ENCODE results near the gene DLG4. TPM values are rescaled to one million over a fixed set of nuclear protein-coding genes. Genes with fewer than 3 reads are reported as not detected.

DLG4 gene
- total RNA-seq, 1 experiment from 2014 or later = 38.3 TPM

GRCh38 chr17:7177954-7178477 lies 41.6 kb downstream of the DLG4 start:
- H4K91ac ChIP-seq (ENCODE audit: insufficient read length, low read depth, low read length) = no peak overlapping the region
- H2BK12ac ChIP-seq (ENCODE audit: insufficient read length, low read depth, low read length) = no peak overlapping the region
- no peak overlapping the region for H2BK5ac ChIP-seq (ENCODE audit: insufficient read length, low read length)
- H3K14ac ChIP-seq (ENCODE audit: insufficient read depth, low read length) = no peak overlapping the region
- H3K79me2 ChIP-seq (ENCODE audit: insufficient read depth, low read length) = no peaks in the 10 kb centered on the region
- no peak overlapping the region for H2AK5ac ChIP-seq (ENCODE audit: insufficient read length, low read length)
- no peak overlapping the region for H2BK15ac ChIP-seq (ENCODE audit: low read depth, low read length)
- no peak overlapping the region for H4K8ac ChIP-seq (replicated peaks; ENCODE audit: insufficient read length, low read depth, low read length)
- H3K23me2 ChIP-seq (ENCODE audit: insufficient read length, low read depth, low read length, poor library complexity, severe bottlenecking) = peaks cover 16% of the 10 kb centered on the region
- H2BK20ac ChIP-seq (ENCODE audit: low read depth, low read length, poor library complexity, severe bottlenecking) = no peak overlapping the region
- H3K4ac ChIP-seq (ENCODE audit: low read depth, low read length) = no peak overlapping the region
- peak overlapping the region; percentile 13 for H3K18ac ChIP-seq (ENCODE audit: insufficient read length, low read depth, low read length)
- H3K36me3 Mint-ChIP-seq (ENCODE audit: insufficient read depth in 1 of 3, low read depth in 3 of 3) = no peaks in the 10 kb centered on the region
- H2BK120ac ChIP-seq (ENCODE audit: low read depth, low read length, poor library complexity, severe bottlenecking) = no peak overlapping the region
- peak overlapping the region; percentile 91 for H3K4me2 ChIP-seq (ENCODE audit: insufficient read depth, insufficient read length, low read length)
- TF ChIP-seq CTCF (conservative IDR thresholded peaks at IDR 0.05) = no peak
- peak overlapping the region in 1 of 3 experiments; percentile 85; a peak in 2 of 7 replicates for H3K27ac Mint-ChIP-seq
- H3K79me1 ChIP-seq (ENCODE audit: insufficient read depth, low read depth, low read length, poor library complexity, severe bottlenecking) = no peaks in the 10 kb centered on the region
- H3K23ac ChIP-seq (ENCODE audit: insufficient read length, low read depth, low read length) = no peak overlapping the region
- no peaks in the 10 kb centered on the region for H3K9me3 ChIP-seq (ENCODE audit: control insufficient read depth, low read depth, low read length)
- no peaks in the 10 kb centered on the region for H3K9me3 Mint-ChIP-seq
- H3K4me3 Mint-ChIP-seq = no peak overlapping the region
- no peak overlapping the region for H3T11ph ChIP-seq (ENCODE audit: low read length)
- WGBS (ENCODE audit: extremely low coverage, insufficient read length, low lambda C conversion rate) = no CpG with 5 or more reads among the region's 18 CpGs
- H3K27me3 ChIP-seq (ENCODE audit: insufficient read depth, low read length) = peaks cover 5% of the 10 kb centered on the region; the same call in 1 of the 2 replicates
- no peaks in the 10 kb centered on the region for H4K20me1 ChIP-seq (ENCODE audit: control insufficient read depth, insufficient read depth, insufficient read length)
- H3K56ac ChIP-seq (ENCODE audit: insufficient read length, low read depth, low read length) = no peak overlapping the region
- no peaks in the 10 kb centered on the region; the same call in 1 of the 2 replicates for H3K4me1 ChIP-seq (ENCODE audit: insufficient read depth, low read length)
- H4K5ac ChIP-seq (ENCODE audit: insufficient read length, low read depth, low read length) = no peak overlapping the region
- DNase-seq = peak; percentile 78
- H3K27me3 Mint-ChIP-seq (ENCODE audit: low read depth) = peaks cover 28% of the 10 kb centered on the region
- H3K27ac ChIP-seq (ENCODE audit: insufficient read length, low read depth, low read length) = no peak overlapping the region
- H3K4me1 Mint-ChIP-seq = peaks cover 5 to 10% of the 10 kb centered on the region in 2 experiments; a peak in 3 of 4 replicates
- peak overlapping the region; percentile 39 for H3K9ac ChIP-seq (ENCODE audit: extremely low read depth, insufficient read length, low read length)
- no peak overlapping the region for H2AFZ ChIP-seq (ENCODE audit: low read length)

Measured in H9 (cell line).